ENCODE measurements around the gene CFAP43.

DNA sequence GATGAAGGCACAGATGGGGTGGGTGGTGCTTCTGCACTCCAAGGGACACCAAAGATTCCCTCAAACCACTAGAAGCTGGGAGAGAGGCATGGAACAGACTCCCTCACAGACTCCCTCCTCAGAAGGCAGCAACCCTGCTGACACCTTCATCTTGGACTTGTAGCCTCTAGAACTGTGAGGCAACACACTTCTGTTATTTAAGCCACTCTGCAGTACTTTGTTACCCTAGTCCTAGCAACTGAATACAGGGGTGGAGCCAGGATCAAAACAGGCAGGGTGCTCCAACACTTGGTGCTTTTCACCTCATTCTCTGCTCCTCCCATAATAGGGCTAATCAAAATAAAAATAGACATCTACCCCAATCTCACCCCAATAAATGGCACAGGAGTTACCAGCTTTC is 20.2 kb upstream of the CFAP43 start:
- no peak for TF ChIP-seq CTCF (conservative IDR thresholded peaks at IDR 0.05; ENCODE audit: low read depth, low read length)
- no peak for TF ChIP-seq EZH2 (IDR thresholded peaks at IDR 0.05; ENCODE audit: low read length, unreplicated experiment)
- TF ChIP-seq EZH2phosphoT487 (IDR thresholded peaks at IDR 0.05; ENCODE audit: borderline replicate concordance, low read length) = no peak

All from PC-3 (cell line).